ENCODE data around the gene TEPSIN.

DNA sequence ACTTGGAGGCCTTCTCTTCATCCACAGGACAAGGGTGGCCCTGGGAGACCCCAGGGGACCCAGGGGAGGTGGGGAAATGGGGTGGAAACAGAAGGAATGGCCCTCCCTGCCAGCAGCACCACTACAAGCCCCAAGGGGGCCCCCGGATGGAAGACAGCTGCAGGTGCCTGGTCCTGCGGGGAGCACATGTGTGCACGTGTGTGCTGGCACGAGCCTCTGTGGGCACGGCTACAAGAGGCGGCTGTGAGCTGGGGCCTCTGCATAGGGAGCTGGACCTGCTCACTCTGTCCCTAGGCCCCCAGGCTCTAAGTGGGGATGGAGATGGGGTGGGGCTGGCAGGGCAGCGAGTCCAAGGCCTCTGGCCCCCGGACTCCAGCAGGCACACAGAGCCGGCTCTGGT, 59.6 kb downstream of the TEPSIN start:
- TF ChIP-seq, protein P1, sequence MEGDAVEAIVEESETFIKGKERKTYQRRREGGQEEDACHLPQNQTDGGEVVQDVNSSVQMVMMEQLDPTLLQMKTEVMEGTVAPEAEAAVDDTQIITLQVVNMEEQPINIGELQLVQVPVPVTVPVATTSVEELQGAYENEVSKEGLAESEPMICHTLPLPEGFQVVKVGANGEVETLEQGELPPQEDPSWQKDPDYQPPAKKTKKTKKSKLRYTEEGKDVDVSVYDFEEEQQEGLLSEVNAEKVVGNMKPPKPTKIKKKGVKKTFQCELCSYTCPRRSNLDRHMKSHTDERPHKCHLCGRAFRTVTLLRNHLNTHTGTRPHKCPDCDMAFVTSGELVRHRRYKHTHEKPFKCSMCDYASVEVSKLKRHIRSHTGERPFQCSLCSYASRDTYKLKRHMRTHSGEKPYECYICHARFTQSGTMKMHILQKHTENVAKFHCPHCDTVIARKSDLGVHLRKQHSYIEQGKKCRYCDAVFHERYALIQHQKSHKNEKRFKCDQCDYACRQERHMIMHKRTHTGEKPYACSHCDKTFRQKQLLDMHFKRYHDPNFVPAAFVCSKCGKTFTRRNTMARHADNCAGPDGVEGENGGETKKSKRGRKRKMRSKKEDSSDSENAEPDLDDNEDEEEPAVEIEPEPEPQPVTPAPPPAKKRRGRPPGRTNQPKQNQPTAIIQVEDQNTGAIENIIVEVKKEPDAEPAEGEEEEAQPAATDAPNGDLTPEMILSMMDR (IDR thresholded peaks at IDR 0.05): no peak
- no peak for TF ChIP-seq POLR2A (IDR thresholded peaks at IDR 0.05)
- no peak for TF ChIP-seq POLR2AphosphoS5 (IDR thresholded peaks at IDR 0.05)
- TF ChIP-seq EP300 (IDR thresholded peaks at IDR 0.05; ENCODE audit: low read depth): no peak

All from transverse colon (tissue), 4 donors.